Omental fat pad (tissue), 4 donors: ENCODE data around the gene PAPSS2. TPM values are rescaled to one million over a fixed set of nuclear protein-coding genes. Genes with fewer than 3 reads are reported as not detected.

Experiments used
- ATAC-seq: fragments of 150-250 bp; one replicate; pipeline ENCODE4 v1.9.1; 2016; ENCODE audit warnings: mild to moderate bottlenecking, moderate library complexity; ENCODE audit not compliant: low FRiP score
- DNase-seq: peaks from one replicate; pipeline ENCODE4 v3.0.0-alpha.2; 2019; ENCODE audit warnings: low spot score
- total RNA-seq, 4 donors: library from RNA; depleted of rRNA; stranded (reverse); fragments of >200 nt; gene quantifications; one replicate each; pipeline ENCODE4 v1.1.0, GENCODE V29; 2016
- TF ChIP-seq, protein P1 (sequence below), 3 donors: fragments of 450-650 bp; IDR thresholded peaks; one replicate each; pipeline ENCODE4 v1.5.1; 2016 to 2017; ENCODE audit warnings: antibody characterized with exemption in 3 of 3, mild to moderate bottlenecking in 3 of 3, moderate library complexity in 2 of 3

Gene PAPSS2
- total RNA-seq, 4 donors from 2014 or later = 57.1 to 101 (median 67.0) TPM

DNA sequence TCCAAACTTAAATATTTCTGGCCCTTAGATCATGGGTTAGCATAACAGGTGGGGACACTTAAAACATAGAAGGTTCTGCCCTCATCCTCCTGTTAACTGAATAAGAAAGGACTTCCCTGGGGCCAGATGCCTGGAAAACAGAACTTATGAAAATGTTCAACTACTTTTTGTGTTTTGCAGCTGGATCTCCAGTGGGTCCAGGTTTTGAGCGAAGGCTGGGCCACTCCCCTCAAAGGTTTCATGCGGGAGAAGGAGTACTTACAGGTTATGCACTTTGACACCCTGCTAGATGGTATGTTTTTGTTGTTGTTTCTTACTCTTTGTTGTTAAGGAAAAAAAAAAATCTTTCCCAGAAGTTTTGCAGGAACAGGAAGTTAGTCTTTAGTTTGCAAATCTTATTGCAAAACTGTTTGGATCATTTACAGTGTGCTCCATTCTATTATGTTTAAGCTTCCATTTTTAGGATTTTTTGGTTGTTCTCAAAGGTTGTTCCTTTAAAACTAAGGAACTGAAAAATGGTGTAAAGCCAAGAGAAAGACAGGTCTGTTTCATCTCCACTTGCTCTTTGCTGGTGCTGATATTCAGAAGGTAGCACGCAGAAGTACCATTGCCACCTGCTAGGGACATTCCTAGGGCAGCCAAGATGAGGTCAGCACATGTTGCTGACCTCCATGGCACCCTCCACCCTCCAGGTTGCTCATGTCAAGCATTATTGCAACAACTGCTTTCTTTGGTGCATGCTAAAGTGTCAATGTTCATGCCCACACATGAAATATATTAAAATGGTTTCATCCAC lies 56.1 kb downstream of the PAPSS2 start:
- DNase-seq (no peak), ATAC-seq (no peak)
- TF ChIP-seq, protein P1, sequence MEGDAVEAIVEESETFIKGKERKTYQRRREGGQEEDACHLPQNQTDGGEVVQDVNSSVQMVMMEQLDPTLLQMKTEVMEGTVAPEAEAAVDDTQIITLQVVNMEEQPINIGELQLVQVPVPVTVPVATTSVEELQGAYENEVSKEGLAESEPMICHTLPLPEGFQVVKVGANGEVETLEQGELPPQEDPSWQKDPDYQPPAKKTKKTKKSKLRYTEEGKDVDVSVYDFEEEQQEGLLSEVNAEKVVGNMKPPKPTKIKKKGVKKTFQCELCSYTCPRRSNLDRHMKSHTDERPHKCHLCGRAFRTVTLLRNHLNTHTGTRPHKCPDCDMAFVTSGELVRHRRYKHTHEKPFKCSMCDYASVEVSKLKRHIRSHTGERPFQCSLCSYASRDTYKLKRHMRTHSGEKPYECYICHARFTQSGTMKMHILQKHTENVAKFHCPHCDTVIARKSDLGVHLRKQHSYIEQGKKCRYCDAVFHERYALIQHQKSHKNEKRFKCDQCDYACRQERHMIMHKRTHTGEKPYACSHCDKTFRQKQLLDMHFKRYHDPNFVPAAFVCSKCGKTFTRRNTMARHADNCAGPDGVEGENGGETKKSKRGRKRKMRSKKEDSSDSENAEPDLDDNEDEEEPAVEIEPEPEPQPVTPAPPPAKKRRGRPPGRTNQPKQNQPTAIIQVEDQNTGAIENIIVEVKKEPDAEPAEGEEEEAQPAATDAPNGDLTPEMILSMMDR (IDR thresholded peaks at IDR 0.05) = no peak

DNA sequence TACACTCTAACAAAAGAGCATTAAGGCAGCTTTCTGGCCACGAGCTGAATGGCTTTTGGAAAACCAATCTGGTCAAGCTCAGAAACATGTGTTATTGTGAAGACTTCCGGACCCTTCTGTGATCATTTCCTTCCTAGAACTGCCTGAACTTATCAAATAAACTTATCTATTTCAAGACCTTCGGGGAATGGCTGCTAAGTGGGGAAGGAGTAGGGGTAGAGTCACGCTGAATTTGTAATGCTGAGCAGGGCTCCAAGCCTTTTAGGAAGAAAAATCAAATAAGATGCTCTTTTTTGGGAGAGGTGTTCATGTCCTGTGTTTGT lies 56.6 kb downstream of the PAPSS2 start:
- TF ChIP-seq, protein P1 (IDR thresholded peaks at IDR 0.05) = no peak
- ATAC-seq (no peak), DNase-seq (no peak)

DNA sequence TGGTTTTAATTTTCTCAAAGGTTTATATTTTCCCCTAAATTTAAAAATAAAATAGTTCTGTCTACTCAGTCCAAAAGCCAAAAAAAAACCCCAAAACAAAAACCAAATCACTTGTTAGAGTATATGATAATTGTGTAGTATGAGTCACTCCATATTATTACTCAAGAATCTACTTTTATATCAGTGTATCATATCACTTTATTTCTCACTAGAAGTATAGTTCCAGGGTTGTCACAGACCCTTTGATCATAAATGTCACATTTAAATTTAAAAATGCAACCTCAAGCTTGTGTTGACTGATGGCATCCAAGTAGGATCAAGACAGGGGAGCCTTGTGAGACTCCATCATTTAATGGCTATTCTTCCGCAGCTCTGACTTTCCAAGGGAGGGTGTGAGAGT lies 61.0 kb downstream of the PAPSS2 start:
- DNase-seq = no peak
- no peak for ATAC-seq
- TF ChIP-seq, protein P1 (IDR thresholded peaks at IDR 0.05) = no peak

DNA sequence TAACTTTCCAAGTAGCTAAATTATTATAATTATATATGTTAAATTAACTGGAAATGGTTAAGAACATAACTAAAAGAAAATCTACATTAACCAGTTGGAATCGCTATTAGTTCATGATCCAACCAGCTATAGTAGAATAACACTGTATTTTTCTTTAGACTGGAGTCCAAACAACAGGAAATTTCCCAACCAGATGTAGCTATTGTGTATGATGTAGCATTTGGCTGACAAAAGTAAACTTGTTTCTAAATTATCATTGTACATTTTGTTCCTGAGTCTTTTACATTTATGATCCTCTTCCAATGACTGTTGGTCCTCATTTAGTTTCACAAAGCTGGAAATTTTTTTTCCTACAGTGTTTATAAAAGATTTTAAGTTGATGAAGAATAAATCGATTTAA lies 62.1 kb downstream of the PAPSS2 start:
- ATAC-seq (no peak), DNase-seq (no peak)
- TF ChIP-seq, protein P1 (IDR thresholded peaks at IDR 0.05) = no peak

DNA sequence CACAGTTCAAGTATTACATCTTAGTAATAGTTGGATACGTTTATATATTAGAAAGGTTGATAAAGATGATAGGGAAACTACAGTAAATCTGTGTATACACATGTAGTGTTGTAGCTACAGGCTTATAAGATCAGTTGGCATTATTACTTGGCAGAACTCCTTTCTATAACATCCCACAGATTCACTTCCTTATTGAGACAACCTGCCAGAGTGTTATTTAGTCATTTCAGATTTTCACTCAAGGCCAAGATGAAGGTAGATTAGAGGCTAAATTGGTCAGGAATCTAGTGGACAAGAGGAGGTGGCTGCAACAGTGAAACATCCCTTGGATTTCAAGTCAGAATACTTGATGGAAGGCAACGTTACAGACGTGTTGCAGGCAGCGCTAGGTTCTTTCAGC lies 63.0 kb downstream of the PAPSS2 start:
- ATAC-seq = no peak
- TF ChIP-seq, protein P1 (IDR thresholded peaks at IDR 0.05) = no peak
- DNase-seq = no peak

DNA sequence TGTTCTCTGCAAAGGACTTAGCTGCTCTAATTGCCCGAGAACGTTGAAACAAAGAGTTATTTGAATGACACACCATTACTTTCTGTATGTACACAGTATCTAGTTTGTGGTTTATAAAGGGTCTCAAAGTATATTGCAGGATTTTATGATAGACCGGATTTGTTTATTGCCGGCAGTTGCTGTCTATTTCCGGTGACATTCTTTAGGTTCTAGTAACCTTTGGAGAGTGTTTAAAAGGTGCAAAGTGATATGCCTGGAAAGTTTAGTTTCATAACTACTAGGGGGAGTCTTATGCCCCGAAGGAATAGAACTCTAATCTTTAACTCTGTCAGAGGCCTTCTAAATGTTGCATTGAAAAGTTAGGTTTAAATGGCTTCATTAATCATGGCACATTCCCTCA lies 63.8 kb downstream of the PAPSS2 start:
- TF ChIP-seq, protein P1 (IDR thresholded peaks at IDR 0.05) = no peak
- ATAC-seq = no peak
- no peak for DNase-seq

DNA sequence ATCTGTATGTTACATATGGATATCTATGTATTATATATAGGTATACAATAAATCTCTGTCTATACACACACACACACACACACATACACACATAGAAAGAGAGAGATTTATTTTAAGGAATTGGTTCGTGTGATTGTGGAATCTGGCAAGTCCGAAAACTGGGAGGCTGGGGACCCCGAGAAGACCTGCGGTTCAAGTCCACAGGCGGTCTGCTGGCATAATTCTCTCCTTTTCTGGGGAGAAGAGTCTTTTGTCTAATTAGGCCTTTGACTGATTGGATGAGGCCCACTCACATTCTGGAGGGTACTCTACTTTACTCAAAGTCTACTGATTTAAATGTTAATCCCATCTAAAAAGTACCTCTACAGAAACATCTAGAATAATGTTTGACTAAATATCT lies 65.1 kb downstream of the PAPSS2 start:
- DNase-seq (no peak), ATAC-seq (no peak)

More for the DNA sequence above, 65.1 kb downstream of the PAPSS2 start:
- TF ChIP-seq, protein P1 (IDR thresholded peaks at IDR 0.05) = no peak
